ENCODE measurements around the gene SCART1.

- TF ChIP-seq POLR2AphosphoS5 (IDR thresholded peaks at IDR 0.05; ENCODE audit: low read depth, low read length) (no peak), POLR2A (IDR thresholded peaks at IDR 0.05; ENCODE audit: borderline replicate concordance, extremely low read depth, insufficient read depth, insufficient read length) (no peak), ZNF274 (IDR thresholded peaks at IDR 0.05; ENCODE audit: low read depth, low read length) (no peak), ZFX (IDR thresholded peaks at IDR 0.05) (no peak), YY1 (IDR thresholded peaks at IDR 0.05; ENCODE audit: extremely low read depth, insufficient replicate concordance, low read depth, low read length) (no peak), CTCF (IDR thresholded peaks at IDR 0.05 in 2 of 3, conservative IDR thresholded peaks at IDR 0.05 in 1 of 3; ENCODE audit: borderline replicate concordance in 1 of 3, insufficient read depth in 1 of 3, low read depth in 2 of 3, low read length in 2 of 3) (no peak), JUND (IDR thresholded peaks at IDR 0.05) (no peak), SIN3A (IDR thresholded peaks at IDR 0.05; ENCODE audit: low read depth) (no peak), REST (IDR thresholded peaks at IDR 0.05; ENCODE audit: low read depth) (no peak), MAX (IDR thresholded peaks at IDR 0.05) (no peak), SP1 (IDR thresholded peaks at IDR 0.05; ENCODE audit: low read depth) (no peak), RAD21 (IDR thresholded peaks at IDR 0.05; ENCODE audit: low read depth) (no peak), EZH2 (IDR thresholded peaks at IDR 0.05) (no peak), ELF1 (IDR thresholded peaks at IDR 0.05; ENCODE audit: borderline replicate concordance, low read depth) (no peak)
These were observed 8.1 kb downstream of the SCART1 start for GRCh38 chr10:133461841-133462240.

Measured in HCT116 (cell line).